Brain microvascular endothelial cell (primary cell): ENCODE measurements around the gene S100A3.

Experiments
- DNase-seq: peaks from one replicate; pipeline ENCODE4 v3.0.0-alpha.2; 2020
- H3K27ac ChIP-seq: fragments of 250-450 bp; sonication (Bioruptor Pico); 2 replicates; pipeline ENCODE4 v1.5.1; 2020; ENCODE audit warnings: mild to moderate bottlenecking, moderate library complexity
- H3K27me3 ChIP-seq: fragments of 250-450 bp; sonication (Bioruptor Pico); replicated peaks from 2 replicates; pipeline ENCODE4 v1.5.1; 2020; ENCODE audit warnings: mild to moderate bottlenecking
- H3K36me3 ChIP-seq: fragments of 250-450 bp; sonication (Bioruptor Pico); replicated peaks from 2 replicates; pipeline ENCODE4 v1.5.1; 2020; ENCODE audit warnings: mild to moderate bottlenecking
- H3K4me3 ChIP-seq: 2 replicates; pipeline ENCODE4 v1.5.1; 2011; ENCODE audit warnings: low read depth, mild to moderate bottlenecking, control low read depth, low read length, moderate library complexity
- CTCF ChIP-seq: IDR thresholded peaks from 2 replicates; pipeline ENCODE4 v1.5.1; 2011; ENCODE audit warnings: low read depth, mild to moderate bottlenecking, moderate library complexity, low read length, control low read depth, inconsistent platforms; ENCODE audit errors: missing control alignments
- in situ Hi-C: cut with HindIII; loops from 2 replicates; pipeline ENCODE4 v1.10.0; 2017; ENCODE audit warnings: low sequenced_read_pairs, low pct_ligation_motif_present

Gene S100A3

GRCh38 chr1:153505576-153505975 is 43.5 kb downstream of the S100A3 start:
- H3K4me3 ChIP-seq = no peak overlapping the region
- no peaks in the 10 kb centered on the region for H3K36me3 ChIP-seq
- in situ Hi-C loops = no loop called here
- TF ChIP-seq CTCF = no peak
- no peaks in the 10 kb centered on the region for H3K27me3 ChIP-seq
- no peak overlapping the region for H3K27ac ChIP-seq
- DNase-seq = no peak

GRCh38 chr1:153503766-153504165 is 45.3 kb downstream of the S100A3 start:
- H3K36me3 ChIP-seq = no peaks in the 10 kb centered on the region
- no peak overlapping the region for H3K4me3 ChIP-seq
- TF ChIP-seq CTCF = no peak
- peaks cover 4% of the 10 kb centered on the region for H3K27me3 ChIP-seq
- in situ Hi-C loops = no loop called here
- no peak for DNase-seq
- H3K27ac ChIP-seq = no peak overlapping the region

- no peaks in the 10 kb centered on the region for H3K36me3 ChIP-seq
- DNase-seq = no peak
- in situ Hi-C loops = loop anchor here (25.0 kb wide), 1 partner anchor 136 kb away; the partner anchor contains the start of gene S100A9
- H3K4me3 ChIP-seq = no peak overlapping the region
- no peak overlapping the region for H3K27ac ChIP-seq
- no peak for TF ChIP-seq CTCF
- peaks cover 4% of the 10 kb centered on the region for H3K27me3 ChIP-seq
Observed at GRCh38 chr1:153498746-153499145, 50.3 kb downstream of the S100A3 start.
